Endothelial cell of hepatic sinusoid (primary cell): ENCODE results near the gene PBRM1.

ENCODE experiments used
- in situ Hi-C: cut with HindIII; loops from 2 replicates; pipeline ENCODE4 v1.10.0; 2017; ENCODE audit warnings: low sequenced_read_pairs

Gene PBRM1

GRCh38 chr3:52539010-52539653, 146.6 kb downstream of the PBRM1 start:
- in situ Hi-C loops, result no loop called here

- in situ Hi-C loops, result no loop called here
Measured at GRCh38 chr3:52537726-52538421, 147.8 kb downstream of the PBRM1 start.

DNA sequence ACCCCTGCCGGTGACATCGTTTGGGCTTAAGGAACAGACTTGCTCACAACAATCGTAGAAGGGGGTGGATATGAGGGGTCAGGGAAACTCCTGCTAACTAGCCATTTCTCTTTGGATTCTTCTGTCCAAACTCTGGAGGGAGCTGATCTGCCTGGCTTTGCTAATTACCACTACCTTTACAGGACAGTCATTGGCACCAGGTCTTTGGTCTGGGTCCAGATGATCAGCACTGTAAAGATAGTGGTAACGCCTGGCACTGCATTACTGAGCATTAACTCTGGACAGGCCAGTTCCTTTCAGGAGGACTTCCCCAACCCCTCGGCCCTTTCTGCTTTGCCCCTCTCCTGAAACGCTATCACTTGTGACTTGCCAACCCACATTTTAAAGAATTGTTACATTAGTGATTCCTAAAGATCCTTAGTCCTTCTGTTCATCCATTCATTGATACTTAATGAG, 148.5 kb downstream of the PBRM1 start:
- in situ Hi-C loops, result no loop called here

- in situ Hi-C loops, result no loop called here
Measured at GRCh38 chr3:52536369-52537164, 149.1 kb downstream of the PBRM1 start, which contains the start of gene UQCC5. Gene UQCC5, plus strand, starts transcription at chr3:52536605. Its CDS starts 151 bp downstream, at chr3:52536756.

- in situ Hi-C loops, result no loop called here
Measured at GRCh38 chr3:52536112-52536368, 149.7 kb downstream of the PBRM1 start.

- in situ Hi-C loops, result no loop called here
Measured at GRCh38 chr3:52535411-52536111, 150.2 kb downstream of the PBRM1 start.

DNA sequence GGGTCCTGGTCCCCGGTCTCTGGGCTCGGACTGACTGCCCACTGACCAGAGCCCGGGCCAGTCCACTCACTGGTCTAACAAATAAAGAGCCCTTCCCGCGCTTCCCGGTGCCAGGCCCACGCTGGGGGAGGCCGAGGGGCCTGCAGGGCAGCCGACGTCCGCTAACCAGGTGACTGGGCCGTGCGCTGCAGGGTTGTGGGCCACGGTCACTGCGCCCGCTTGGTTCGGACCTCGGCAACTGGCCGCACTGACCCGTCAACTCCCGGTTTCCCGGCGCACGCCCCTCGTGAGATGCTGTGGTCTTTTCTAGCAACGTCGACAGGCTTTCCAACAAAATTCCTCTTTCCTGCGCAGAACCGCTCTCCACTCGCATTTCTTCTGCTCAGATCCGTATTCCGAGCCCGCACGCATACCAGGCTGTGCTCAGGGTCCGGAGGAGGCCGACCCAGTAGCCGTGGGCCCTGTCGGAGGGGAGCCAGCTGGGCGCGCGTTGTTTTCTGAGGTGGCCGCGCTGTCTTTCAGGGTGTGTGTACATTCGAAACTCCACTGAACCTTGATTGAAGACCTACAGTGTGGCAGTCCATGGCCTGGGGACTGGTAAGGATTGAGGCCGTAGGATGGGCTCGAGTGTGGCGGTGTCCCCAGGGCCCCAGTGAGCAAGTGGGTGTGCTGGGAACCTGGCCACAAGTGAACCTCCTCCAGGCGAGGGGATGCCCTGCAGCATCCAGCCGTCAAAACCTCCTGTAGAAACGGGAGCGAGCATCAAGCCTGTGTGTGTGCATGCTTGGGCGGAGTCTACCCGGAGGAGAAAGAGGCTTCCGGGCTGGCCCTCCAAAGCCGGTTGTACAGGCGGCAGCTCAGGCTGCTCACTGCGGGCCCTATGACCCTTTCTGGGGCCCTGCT, 151.2 kb downstream of the PBRM1 start:
- in situ Hi-C loops, result no loop called here

DNA sequence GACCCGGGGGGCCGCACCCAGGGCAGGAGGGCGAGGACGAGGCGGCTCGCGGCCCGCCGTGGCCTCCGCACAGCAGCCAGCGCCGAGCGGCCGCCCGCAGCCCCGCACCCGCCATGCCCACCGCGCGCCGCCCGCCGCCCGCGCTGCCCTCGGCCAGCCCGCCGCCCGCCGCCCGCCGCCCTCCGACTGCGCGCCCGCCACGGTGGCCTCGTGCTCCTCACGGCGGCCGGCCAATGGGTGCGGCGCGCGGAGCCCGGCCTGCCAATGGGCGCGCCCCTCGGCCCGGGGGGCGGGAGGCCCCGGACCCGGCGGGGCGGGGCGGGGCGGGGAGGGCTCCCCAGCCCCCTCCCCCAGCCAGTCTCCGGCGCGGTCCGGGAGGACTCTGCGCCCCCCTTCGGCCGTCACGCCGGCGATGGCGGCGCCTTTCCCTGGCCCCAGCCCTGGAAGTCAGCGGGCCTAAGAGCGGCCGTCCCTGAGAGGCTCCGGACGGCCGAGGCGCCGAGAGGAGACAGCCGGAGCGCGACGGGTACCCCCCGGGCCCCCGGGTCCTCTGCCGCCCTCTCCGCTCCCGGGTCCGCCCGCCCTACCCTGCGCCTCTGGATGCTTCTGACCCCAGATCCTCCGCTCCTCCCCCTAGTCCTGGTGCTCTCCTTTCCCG, 152.0 kb downstream of the PBRM1 start, which contains the start of gene NT5DC2:
NT5DC2 (minus strand) TSS at position 235 of the 658 bp plus-strand sequence; CDS start at position 115, 120 bp downstream.
- in situ Hi-C loops, result no loop called here

DNA sequence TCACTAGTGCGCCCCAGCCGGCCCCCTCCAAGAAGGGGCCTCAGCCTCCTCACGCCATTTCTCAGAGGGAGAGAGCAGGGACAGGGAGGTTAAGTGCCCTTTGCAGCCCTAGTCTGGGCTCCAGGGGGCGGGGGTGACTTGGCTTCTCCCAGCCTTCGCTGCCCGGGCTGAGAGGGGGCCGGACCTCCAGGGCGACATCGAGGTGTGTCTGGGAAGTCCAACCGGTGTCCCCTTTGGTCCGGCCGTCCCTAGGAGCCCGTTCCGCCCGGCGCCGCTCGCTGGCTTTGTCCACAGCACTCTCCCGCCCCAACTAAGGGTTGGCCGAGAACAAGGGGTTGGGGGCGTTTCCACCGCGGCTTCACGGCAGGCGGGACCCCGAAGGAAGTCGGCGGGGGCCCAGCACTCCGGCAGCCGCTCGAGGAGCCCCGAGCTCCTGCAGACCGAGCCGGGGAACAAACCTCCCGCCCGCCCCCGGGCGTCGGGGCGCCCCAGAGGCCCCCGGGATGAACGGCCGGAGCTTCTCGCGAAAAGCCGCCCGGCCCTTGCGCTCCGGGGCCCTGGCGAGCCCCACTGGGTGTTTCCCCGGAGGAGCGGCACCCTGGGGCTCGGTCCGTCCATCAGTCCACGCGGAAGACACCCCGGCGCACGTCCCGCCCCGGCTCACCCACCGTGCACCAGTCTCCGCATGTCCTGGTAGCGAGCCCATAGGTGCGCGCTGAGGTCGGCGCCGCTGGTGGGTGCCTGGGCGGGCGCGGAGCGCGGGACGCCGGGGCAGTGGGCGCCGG, 152.7 kb downstream of the PBRM1 start:
- in situ Hi-C loops, result no loop called here

DNA sequence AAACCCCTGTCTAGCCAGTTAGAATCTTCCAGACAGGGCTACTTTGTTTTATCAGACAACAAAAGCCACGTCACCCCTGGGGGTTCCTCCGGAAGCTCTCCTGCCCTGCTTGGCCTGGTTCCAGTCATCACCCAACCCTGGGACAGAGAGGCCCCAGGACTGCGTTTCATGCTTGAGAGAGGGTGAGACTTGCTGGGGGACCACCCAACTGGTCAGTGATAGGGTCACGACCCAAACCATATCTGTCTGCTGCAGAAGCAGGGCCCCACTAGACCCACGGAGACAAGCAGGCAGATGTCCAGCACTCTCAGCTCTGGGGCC, 153.2 kb downstream of the PBRM1 start:
- in situ Hi-C loops, result no loop called here

DNA sequence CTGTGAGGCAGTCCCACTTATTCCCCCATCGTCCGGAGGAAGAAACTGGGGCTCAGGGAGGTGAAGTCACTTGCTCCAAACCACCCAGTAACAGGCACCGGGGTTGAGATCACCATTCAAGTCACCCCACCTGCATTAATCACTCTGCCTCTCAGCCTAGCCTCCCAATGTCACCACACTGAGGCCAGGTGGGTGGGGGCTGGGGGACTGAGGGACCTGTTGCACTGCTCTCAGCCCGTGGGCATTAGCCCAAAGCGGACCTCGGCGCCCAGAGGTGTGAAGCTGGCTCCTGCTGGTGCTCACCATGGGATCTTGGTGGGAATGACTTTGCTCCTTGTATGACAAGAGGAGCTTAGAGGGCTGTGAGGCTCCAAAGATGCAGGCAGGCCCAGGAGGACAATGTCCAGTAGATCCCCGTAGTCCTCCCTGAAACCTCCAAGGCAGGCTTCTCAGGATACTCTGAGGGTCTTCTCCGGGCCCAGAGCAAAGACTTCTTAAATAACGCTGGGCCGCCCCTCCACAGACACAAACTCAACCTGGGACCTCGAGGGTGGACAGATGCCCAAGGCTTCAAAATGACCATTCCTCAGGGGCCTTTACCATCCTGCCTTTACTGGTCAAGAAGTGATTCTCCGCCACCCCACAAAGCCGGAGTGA, 153.7 kb downstream of the PBRM1 start:
- in situ Hi-C loops, result no loop called here

GRCh38 chr3:52530918-52531826, 154.5 kb downstream of the PBRM1 start:
- in situ Hi-C loops, result no loop called here

- in situ Hi-C loops, result no loop called here
Measured at GRCh38 chr3:52529376-52530333, 156.1 kb downstream of the PBRM1 start.

DNA sequence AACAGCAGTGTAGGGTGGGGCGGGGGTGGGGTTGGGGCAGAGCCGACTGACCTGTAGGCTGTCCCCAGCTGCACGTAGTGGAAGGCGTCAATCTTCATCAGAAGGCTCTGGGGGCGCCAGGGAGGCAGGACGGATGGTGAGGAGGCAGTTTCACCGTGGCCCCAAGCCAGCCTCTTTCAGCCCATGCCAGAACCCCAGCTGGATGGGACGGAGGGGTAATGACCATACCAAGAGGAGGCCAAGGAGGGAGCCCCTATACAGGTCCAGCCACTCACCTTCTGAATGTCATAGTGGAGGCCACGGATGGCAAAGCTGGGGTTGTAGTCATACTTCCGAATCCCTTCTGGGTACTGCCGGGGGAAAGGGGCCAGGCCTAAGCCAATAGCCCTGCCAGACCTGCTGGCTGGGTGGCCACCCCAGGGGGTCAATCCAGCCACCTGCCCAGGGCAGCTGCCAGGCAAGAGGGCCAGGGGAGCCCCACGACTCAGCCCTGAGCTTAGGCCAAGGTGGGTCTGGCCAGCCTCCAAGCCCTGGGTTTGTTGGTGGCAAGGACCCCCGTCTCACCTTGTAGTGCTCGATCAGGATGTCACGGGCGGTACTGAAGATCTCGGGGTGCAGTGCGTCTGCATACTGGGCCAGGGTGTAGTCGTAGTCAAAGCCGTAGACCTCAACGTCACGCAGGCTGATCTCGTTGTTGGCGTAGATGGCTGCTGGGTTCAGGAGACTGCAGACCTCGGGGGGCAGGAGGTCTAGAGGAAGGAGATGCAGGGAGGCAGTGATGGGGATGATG, 156.9 kb downstream of the PBRM1 start:
- in situ Hi-C loops, result no loop called here

DNA sequence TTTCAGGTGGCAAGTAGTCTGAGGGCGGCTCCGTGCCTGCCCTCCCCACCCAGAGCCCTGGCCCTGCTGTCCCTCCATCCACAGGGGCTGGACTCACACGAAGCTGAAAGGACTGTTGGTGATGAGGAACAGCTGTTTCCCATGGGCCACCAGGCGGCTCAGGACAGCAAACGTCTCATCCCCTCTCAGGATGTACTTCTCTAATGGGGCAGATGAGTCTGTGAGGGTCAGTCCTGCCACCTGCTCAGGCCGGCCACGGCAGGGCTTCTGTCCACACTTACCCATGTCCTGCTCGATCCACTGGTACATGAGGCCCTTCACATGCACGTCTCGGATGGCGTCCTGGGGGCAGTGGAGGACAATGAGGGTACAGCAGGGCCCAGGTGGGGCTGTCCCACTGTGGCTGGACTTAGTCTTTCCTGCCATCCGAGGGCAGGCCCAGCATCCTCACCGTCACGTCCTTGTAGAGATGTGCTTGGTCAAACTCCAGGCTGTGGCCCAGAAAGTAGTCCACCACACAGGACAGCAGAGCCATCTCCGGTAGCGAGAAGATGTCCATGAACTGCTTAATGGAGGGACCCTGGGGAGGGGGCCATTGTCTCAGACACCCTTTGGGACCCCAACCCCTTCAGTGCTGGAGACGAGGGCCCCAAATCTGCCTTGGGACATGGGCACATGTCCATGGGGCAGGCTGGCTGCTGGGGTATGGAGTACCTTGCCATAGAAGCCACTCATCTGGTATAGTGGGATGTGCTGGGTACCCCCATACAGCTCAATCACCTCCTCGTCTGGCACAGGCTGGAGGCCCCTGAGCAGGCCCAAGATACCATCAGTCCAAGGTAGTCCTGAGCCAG, 157.8 kb downstream of the PBRM1 start:
- in situ Hi-C loops, result no loop called here
